Tibial nerve (tissue), 4 donors: ENCODE results near the gene SUGP1. TPM values are rescaled to one million over a fixed set of nuclear protein-coding genes. Genes with fewer than 3 reads are reported as not detected.

ENCODE experiments used
- DNase-seq, 2 donors: peaks; one replicate each; pipeline ENCODE4 v3.0.0-alpha.2; 2019; ENCODE audit warnings: low spot score in 2 of 2
- H3K27ac ChIP-seq, 4 donors: fragments of 200-600 bp; sonication (generic) in 3 of 4; one replicate each; pipeline ENCODE4 v1.5.1; 2017 to 2019; ENCODE audit warnings: mild to moderate bottlenecking in 1 of 4
- H3K27me3 ChIP-seq, 2 donors: fragments of 200-600 bp; sonication (generic) in 1 of 2; one replicate each; pipeline versions ENCODE4 v1.5.1 to v1.6.0; 2017 to 2019
- H3K36me3 ChIP-seq, 3 donors: fragments of 200-600 bp; sonication (generic); one replicate each; pipeline ENCODE4 v1.5.1; 2018 to 2019
- H3K4me1 ChIP-seq, 4 donors: fragments of 200-600 bp; sonication (generic) in 3 of 4; one replicate each; pipeline ENCODE4 v1.5.1; 2017 to 2019
- H3K4me3 ChIP-seq, 4 donors: fragments of 200-600 bp; sonication (generic) in 3 of 4; one replicate each; pipeline ENCODE4 v1.5.1; 2017 to 2019; ENCODE audit warnings: mild to moderate bottlenecking in 1 of 4, moderate library complexity in 1 of 4
- H3K9me3 ChIP-seq, 4 donors: fragments of 200-600 bp; sonication (generic) in 3 of 4; one replicate each; pipeline ENCODE4 v1.5.1; 2017 to 2019
- EP300 ChIP-seq, 2 donors: sonication (generic); formaldehyde crosslinking; IDR thresholded peaks; one replicate each; pipeline ENCODE4 v1.6.1; 2017; ENCODE audit warnings: antibody characterized with exemption in 2 of 2, mild to moderate bottlenecking in 1 of 2
- POLR2A ChIP-seq, 2 donors: fragments of 450-650 bp; IDR thresholded peaks; one replicate each; pipeline ENCODE4 v1.6.1; 2017; ENCODE audit warnings: antibody characterized with exemption in 2 of 2, mild to moderate bottlenecking in 2 of 2, moderate library complexity in 2 of 2
- WGBS, 2 donors: methylation state at CpG; one replicate each; pipeline ENCODE4 v1.1.5; 2018; 5-methylcytosine and 5-hydroxymethylcytosine counted together
- total RNA-seq, 4 donors: library from RNA; depleted of rRNA; stranded (reverse); fragments of >200 nt; gene quantifications; one replicate each; pipeline ENCODE4 v1.1.0, GENCODE V29; 2016
- TF ChIP-seq, protein P1 (sequence below), 5 experiments: fragments of 200-600 bp in 3 of 5; fragments of 450-650 bp in 2 of 5; sonication (generic) in 3 of 5; IDR thresholded peaks; one replicate each; pipeline ENCODE4 v1.5.1; 2016 to 2019; ENCODE audit warnings: antibody characterized with exemption in 5 of 5, mild to moderate bottlenecking in 3 of 5, moderate library complexity in 2 of 5

The SUGP1 gene
- total RNA-seq, 4 donors from 2014 or later = 21.6 to 36.0 (median 27.5) TPM

DNA sequence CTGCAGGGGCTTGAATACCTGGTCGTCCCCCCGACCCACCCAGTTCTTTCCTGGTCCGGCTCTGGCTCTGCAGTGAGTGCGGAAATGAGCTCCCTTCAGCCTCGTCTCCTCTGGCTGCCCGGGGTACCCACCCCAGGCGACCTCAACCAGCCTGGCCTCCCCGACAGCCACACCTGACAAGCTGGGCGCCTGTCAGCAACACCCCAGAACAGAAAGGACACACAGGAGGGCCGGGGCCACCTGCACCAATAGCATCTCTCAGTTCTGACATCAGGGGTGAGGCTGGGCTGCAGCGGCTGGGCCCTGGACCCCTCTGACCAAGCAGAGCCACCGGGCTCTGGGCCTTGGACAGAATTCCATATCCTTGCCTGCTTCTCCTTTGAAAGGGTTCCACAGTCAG, 19.7 kb downstream of the SUGP1 start:
- no peak for DNase-seq
- Histone ChIP-seq H3K4me3 (no peak overlapping the region), H3K36me3 (peaks cover 0 to 97% (median 16%) of the 10 kb centered on the region in 3 donors), H3K4me1 (no peaks in the 10 kb centered on the region), H3K27me3 (no peaks in the 10 kb centered on the region), H3K9me3 (no peaks in the 10 kb centered on the region), H3K27ac (no peak overlapping the region)
- TF ChIP-seq EP300 (IDR thresholded peaks at IDR 0.05) = no peak
- TF ChIP-seq, protein P1, sequence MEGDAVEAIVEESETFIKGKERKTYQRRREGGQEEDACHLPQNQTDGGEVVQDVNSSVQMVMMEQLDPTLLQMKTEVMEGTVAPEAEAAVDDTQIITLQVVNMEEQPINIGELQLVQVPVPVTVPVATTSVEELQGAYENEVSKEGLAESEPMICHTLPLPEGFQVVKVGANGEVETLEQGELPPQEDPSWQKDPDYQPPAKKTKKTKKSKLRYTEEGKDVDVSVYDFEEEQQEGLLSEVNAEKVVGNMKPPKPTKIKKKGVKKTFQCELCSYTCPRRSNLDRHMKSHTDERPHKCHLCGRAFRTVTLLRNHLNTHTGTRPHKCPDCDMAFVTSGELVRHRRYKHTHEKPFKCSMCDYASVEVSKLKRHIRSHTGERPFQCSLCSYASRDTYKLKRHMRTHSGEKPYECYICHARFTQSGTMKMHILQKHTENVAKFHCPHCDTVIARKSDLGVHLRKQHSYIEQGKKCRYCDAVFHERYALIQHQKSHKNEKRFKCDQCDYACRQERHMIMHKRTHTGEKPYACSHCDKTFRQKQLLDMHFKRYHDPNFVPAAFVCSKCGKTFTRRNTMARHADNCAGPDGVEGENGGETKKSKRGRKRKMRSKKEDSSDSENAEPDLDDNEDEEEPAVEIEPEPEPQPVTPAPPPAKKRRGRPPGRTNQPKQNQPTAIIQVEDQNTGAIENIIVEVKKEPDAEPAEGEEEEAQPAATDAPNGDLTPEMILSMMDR (IDR thresholded peaks at IDR 0.05) = no peak
- no peak for TF ChIP-seq POLR2A (IDR thresholded peaks at IDR 0.05)
- 97 to 100% methylated on average over 8 to 12 of the region's 12 CpGs for WGBS, 2 donors

DNA sequence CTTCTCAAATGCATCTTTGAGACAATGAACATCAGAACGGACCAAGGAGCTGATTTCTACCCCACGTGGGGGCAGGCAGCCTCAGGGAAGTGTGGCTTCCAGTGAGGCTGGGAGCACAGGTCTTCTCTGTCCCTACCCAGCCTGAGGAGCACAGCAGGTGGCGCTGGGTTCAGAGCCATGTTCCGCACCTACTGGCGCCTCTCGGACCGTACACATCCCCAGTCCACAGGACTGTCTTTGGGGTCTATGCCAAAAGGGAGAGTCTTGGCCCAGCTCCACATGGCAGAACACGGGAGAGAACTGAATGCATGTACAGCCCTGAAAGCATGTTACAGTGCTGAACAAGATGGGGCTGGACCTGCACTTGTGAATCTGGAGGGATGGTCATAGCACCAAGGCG, 22.6 kb downstream of the SUGP1 start:
- no peak for DNase-seq
- WGBS, 2 donors = 76 to 87% methylated on average over 7 to 9 of the region's 9 CpGs
- Histone ChIP-seq H3K27ac (no peak overlapping the region), H3K27me3 (no peaks in the 10 kb centered on the region), H3K36me3 (peaks cover 0 to 97% (median 23%) of the 10 kb centered on the region in 3 donors), H3K9me3 (peaks cover 0 to 6% (median 0%) of the 10 kb centered on the region in 4 donors), H3K4me3 (no peak overlapping the region), H3K4me1 (no peaks in the 10 kb centered on the region)
- no peak for TF ChIP-seq EP300 (IDR thresholded peaks at IDR 0.05)
- TF ChIP-seq POLR2A (IDR thresholded peaks at IDR 0.05) = no peak
- TF ChIP-seq, protein P1 (IDR thresholded peaks at IDR 0.05) = no peak

- TF ChIP-seq, protein P1 (IDR thresholded peaks at IDR 0.05) = no peak
- no peak for TF ChIP-seq EP300 (IDR thresholded peaks at IDR 0.05)
- TF ChIP-seq POLR2A (IDR thresholded peaks at IDR 0.05) = no peak
- H3K36me3 ChIP-seq = peaks cover 0 to 97% (median 26%) of the 10 kb centered on the region in 3 donors
Observed at GRCh38 chr19:19296953-19297689, 23.2 kb downstream of the SUGP1 start.

GRCh38 chr19:19294914-19295313, 25.4 kb downstream of the SUGP1 start:
- TF ChIP-seq POLR2A (IDR thresholded peaks at IDR 0.05) (no peak), EP300 (IDR thresholded peaks at IDR 0.05) (no peak)
- TF ChIP-seq, protein P1 (IDR thresholded peaks at IDR 0.05) = no peak
- DNase-seq = no peak
- H3K4me3 ChIP-seq = no peak overlapping the region
- H3K9me3 ChIP-seq = peaks cover 0 to 10% (median 0%) of the 10 kb centered on the region in 4 donors
- peaks cover 0 to 95% (median 15%) of the 10 kb centered on the region in 3 donors for H3K36me3 ChIP-seq
- WGBS, 2 donors = 83% methylated on average over 4 of the region's 4 CpGs
- H3K27ac ChIP-seq = no peak overlapping the region
- no peaks in the 10 kb centered on the region for H3K27me3 ChIP-seq
- no peaks in the 10 kb centered on the region for H3K4me1 ChIP-seq

More at GRCh38 chr19:19296953-19297689, 23.2 kb downstream of the SUGP1 start:
- Histone ChIP-seq H3K27ac (no peak overlapping the region), H3K27me3 (no peaks in the 10 kb centered on the region), H3K4me3 (no peak overlapping the region), H3K9me3 (peaks cover 0 to 10% (median 0%) of the 10 kb centered on the region in 4 donors), H3K4me1 (no peaks in the 10 kb centered on the region)
- no peak for DNase-seq
- 88 to 92% methylated on average over 17 to 19 of the region's 19 CpGs for WGBS, 2 donors

DNA sequence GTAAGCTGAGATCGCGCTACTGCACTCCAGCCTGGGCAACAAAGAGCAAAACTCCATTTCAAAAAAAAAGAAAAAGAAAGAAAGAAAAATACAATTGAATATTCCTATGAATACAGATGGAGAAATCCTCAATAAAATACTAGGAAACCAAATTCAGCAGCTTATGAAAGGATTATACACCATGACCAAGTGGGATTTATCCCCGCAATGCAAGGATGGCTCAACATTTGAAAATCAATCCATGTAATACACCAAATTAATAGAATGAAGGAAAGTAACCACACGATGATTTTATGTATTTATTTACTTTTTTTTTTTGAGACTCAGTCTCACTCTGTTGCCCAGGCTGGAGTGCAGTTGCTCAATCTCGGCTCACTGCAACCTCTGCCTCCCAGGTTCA, 27.7 kb downstream of the SUGP1 start:
- WGBS, 2 donors = 97 to 98% methylated on average over 5 of the region's 5 CpGs
- Histone ChIP-seq H3K27me3 (no peaks in the 10 kb centered on the region), H3K4me1 (no peaks in the 10 kb centered on the region), H3K9me3 (peaks cover 0 to 10% (median 0%) of the 10 kb centered on the region in 4 donors), H3K36me3 (peaks cover 4 to 97% (median 15%) of the 10 kb centered on the region in 3 donors), H3K4me3 (no peak overlapping the region), H3K27ac (no peak overlapping the region)
- DNase-seq = no peak
- TF ChIP-seq EP300 (IDR thresholded peaks at IDR 0.05) (no peak), POLR2A (IDR thresholded peaks at IDR 0.05) (no peak)
- TF ChIP-seq, protein P1 (IDR thresholded peaks at IDR 0.05) = no peak
